Measurements from ENCODE around the gene PIAS4.

The PIAS4 gene

DNA sequence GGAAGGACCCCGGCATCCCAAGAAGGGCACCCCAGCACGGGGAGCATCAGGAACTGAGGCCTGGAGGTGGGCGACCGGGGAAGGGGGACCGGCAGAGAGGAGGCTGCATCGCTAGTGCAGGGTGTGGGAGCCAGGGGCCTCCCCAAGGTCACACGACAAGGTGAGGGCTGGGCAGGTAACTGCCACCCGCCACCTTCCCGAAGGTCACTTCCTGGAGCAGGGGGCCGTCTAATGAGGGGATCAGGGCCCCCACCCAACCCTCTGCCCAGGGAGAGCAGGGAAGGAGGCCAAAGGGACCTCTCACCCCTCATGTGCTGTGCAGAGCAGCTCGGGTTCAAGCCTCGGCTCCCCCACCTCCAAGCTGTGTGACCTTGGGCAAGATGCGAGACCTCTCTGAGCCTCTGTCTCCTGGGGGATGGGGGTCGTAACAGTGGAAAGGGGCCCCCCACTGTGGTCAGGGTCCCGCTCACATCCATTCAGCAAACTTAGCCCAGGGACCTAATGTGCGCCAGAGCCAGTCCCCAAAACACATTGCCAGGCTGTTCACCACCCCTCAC lies 53.2 kb downstream of the PIAS4 start:
- TF ChIP-seq, protein P1, sequence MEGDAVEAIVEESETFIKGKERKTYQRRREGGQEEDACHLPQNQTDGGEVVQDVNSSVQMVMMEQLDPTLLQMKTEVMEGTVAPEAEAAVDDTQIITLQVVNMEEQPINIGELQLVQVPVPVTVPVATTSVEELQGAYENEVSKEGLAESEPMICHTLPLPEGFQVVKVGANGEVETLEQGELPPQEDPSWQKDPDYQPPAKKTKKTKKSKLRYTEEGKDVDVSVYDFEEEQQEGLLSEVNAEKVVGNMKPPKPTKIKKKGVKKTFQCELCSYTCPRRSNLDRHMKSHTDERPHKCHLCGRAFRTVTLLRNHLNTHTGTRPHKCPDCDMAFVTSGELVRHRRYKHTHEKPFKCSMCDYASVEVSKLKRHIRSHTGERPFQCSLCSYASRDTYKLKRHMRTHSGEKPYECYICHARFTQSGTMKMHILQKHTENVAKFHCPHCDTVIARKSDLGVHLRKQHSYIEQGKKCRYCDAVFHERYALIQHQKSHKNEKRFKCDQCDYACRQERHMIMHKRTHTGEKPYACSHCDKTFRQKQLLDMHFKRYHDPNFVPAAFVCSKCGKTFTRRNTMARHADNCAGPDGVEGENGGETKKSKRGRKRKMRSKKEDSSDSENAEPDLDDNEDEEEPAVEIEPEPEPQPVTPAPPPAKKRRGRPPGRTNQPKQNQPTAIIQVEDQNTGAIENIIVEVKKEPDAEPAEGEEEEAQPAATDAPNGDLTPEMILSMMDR (IDR thresholded peaks at IDR 0.05; ENCODE audit: low read depth, low read length, missing control alignments) = no peak
- H3K4me3 ChIP-seq (ENCODE audit: low read depth, low read length) = no peak overlapping the region
- DNase-seq (ENCODE audit: low read depth) = no peak
- in situ Hi-C loops (cut with HindIII; ENCODE audit: low sequenced_read_pairs) = loop anchor here (10.0 kb wide), 1 partner anchor 144 kb away; no protein-coding TSS in a partner anchor

DNA sequence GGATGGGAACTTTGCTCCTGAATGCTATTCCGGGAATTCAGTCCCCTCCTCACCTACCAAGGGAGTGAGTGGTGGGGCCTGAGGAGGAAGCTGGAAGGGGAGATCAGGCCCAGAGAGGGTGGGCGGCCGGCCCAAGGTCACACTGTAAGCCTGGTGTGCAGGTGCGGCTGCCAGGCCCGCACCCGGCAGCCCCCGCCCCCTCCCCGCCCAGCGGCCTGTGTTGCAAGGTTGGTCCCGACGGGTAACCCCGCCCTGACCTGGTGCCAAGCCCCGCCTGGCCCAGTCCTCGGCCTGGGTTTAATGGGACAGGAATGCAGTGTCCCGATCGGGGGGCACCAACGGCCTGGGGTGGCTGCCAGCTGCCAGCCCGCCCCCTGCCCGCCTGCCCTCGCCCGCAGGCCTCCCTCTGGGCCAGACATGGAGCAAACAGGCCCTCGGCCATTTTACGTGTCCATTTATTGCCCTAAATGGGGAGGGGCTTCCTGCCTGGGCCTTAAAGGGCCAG lies 53.7 kb downstream of the PIAS4 start:
- TF ChIP-seq, protein P1 (IDR thresholded peaks at IDR 0.05; ENCODE audit: low read depth, low read length, missing control alignments) = no peak
- peak overlapping the region; percentile 5 for H3K4me3 ChIP-seq (ENCODE audit: low read depth, low read length)
- in situ Hi-C loops (cut with HindIII; ENCODE audit: low sequenced_read_pairs) = loop anchor here (10.0 kb wide), 1 partner anchor 144 kb away; no protein-coding TSS in a partner anchor
- DNase-seq (ENCODE audit: low read depth) = no peak

DNA sequence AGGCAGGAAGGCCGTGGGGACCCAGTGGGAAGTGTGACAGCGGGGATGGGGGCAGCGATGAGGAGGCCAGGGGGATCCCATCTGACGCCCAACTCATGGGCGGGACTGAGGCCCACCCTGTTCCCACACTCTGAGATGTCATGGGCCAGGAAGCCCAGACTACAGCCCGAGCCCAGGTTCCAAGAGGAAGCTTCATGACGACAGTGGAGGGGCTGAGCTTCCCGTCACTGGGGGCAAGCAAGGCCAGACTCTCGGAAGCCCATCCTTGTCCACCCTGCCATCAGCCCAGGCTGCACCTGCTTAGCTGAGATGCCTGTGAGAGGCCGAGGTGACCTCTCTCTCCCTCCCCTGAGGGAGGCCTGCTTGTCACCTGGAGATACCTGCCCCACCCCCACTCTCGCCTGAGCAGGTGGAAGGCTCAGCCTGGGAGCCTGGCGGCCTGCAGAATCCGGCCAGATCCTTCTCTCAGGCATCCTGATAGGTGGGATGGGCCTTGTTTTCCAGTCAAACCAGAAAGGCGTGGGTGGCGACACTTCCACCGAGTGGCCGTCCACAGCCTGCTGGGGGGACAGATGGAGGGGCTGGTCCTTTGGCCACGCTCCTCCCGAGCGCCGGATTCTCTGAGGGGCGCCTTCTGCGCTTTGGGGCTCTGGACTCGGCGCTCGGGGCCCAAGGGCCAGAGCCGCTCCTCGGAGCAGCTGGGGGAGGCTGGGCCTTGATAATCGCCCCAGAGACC lies 54.3 kb downstream of the PIAS4 start:
- in situ Hi-C loops (cut with HindIII; ENCODE audit: low sequenced_read_pairs) = loop anchor here (10.0 kb wide), 1 partner anchor 143 kb away; no protein-coding TSS in a partner anchor
- H3K4me3 ChIP-seq (ENCODE audit: low read depth, low read length) = peak overlapping the region; percentile 5
- TF ChIP-seq, protein P1 (IDR thresholded peaks at IDR 0.05; ENCODE audit: low read depth, low read length, missing control alignments) = no peak
- no peak for DNase-seq (ENCODE audit: low read depth)

DNA sequence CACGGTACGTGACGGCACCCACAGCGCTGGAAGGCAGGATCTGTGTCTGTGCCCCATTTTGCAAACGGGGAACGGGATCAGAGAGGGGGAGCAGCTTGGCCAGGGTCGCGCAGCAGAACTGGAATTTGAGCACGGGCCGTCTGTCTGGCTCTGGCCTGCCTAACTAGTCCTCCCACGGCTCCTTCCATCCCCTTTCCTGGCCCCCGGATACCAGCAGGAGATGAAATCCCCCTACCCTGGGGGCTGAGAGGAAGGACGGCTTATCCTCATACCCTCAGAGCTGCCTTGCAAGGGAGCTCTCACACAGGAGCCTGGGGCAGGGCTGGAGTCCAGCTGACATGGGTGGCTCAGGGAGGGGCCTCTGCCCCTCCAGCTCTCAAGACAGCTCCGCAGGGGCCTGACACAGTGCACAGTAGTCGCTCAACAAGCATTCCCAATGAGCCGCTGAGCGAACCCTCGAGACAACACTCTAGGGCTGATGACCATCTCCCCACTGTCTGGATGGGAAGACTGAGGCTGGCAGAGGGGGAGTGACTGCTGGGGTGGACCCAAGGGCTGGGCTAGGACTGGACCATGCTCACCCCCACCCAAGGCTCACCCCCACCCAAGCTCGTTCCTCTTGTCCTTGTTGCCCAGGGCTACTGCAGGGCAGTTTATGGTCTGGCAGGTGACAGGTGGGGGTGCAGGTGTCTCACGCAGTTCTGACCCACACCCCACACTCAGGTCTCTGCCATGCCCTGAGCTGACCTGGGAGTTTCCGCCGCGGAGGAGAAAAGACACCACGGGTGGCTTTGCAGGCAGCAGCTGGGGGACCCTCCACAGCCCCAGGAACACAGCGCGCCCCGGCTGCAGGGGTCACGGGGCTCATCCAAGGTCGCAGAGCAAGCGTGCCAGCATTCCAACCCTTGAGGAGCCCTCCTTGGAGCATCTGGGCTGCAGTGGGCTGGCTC lies 55.2 kb downstream of the PIAS4 start:
- DNase-seq (ENCODE audit: low read depth) = no peak
- H3K4me3 ChIP-seq (ENCODE audit: low read depth, low read length) = peak overlapping the region; percentile 74
- in situ Hi-C loops (cut with HindIII; ENCODE audit: low sequenced_read_pairs) = loop anchor here (10.0 kb wide), 1 partner anchor 142 kb away; no protein-coding TSS in a partner anchor
- TF ChIP-seq, protein P1 (IDR thresholded peaks at IDR 0.05; ENCODE audit: low read depth, low read length, missing control alignments) = no peak

DNA sequence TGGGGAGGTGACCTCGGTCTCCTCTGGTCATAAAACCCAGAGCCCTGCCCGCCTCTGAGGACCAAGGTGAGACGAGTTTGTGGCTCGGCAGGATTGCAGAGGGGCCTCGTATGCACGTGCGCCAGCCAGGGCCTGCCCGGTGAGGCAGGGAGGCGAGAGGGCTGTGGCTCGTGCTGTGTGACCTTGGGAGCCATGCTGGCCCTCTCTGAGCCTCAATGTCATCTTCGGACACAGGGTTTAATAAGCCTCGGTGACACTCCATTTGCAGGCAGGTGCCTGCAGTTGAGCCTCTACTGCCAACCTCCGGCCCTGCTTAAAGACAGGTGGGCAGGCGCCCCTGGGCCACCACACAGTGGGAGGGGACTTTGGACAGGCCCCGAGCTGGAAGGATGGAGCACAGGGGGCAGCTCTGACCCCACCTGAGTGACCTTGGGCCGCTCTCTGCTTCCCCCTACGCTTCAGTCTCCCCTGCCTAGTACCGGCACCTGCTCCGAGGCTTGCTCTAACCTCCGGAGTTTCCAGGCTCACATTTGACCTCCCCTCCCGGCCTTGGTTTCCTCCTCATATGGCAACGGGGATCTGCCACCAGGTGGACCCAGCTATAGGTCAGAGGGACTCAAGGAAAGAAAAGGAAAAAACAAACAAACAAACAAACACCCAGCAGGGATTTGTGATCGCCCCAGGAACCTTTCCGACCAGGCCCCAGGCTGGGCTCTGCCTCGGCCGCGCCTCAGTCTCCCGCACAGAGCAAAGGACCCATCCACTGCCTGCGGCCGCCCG lies 56.0 kb downstream of the PIAS4 start:
- in situ Hi-C loops (cut with HindIII; ENCODE audit: low sequenced_read_pairs) = loop anchor here (10.0 kb wide), 1 partner anchor 141 kb away; no protein-coding TSS in a partner anchor

More for the DNA sequence above, 56.0 kb downstream of the PIAS4 start:
- no peak for DNase-seq (ENCODE audit: low read depth)
- peak overlapping the region; percentile 74 for H3K4me3 ChIP-seq (ENCODE audit: low read depth, low read length)
- TF ChIP-seq, protein P1 (IDR thresholded peaks at IDR 0.05; ENCODE audit: low read depth, low read length, missing control alignments) = no peak
